Duodenal mucosa (tissue), 2 donors: ENCODE data around the gene KANSL1L.

Source experiments
- H3K27ac ChIP-seq: one replicate; pipeline ENCODE4 v1.7.0; 2013; ENCODE audit warnings: low read depth, low read length
- H3K27me3 ChIP-seq, 2 donors: one replicate each; pipeline ENCODE4 v1.7.0; 2013; ENCODE audit warnings: low read length in 2 of 2, control low read depth in 1 of 2; ENCODE audit not compliant: insufficient read depth in 2 of 2, control insufficient read depth in 1 of 2
- H3K36me3 ChIP-seq, 2 donors: one replicate each; pipeline ENCODE4 v1.7.0; 2013; ENCODE audit warnings: low read length in 2 of 2, control low read depth in 1 of 2; ENCODE audit not compliant: insufficient read depth in 2 of 2, control insufficient read depth in 1 of 2
- H3K4me1 ChIP-seq, 2 donors: one replicate each; pipeline ENCODE4 v1.7.0; 2013; ENCODE audit warnings: low read length in 2 of 2, control low read depth in 1 of 2; ENCODE audit not compliant: insufficient read depth in 2 of 2, control insufficient read depth in 1 of 2
- H3K4me3 ChIP-seq, 2 donors: one replicate each; pipeline ENCODE4 v1.7.0; 2013; ENCODE audit warnings: low read length in 2 of 2, low read depth in 1 of 2
- H3K9ac ChIP-seq, 2 donors: one replicate each; pipeline ENCODE4 v1.7.0; 2013; ENCODE audit warnings: low read length in 2 of 2, low read depth in 1 of 2
- H3K9me3 ChIP-seq, 2 donors: one replicate each; pipeline ENCODE4 v1.7.0; 2013; ENCODE audit warnings: low read length in 2 of 2, control low read depth in 1 of 2; ENCODE audit not compliant: control insufficient read depth in 1 of 2

KANSL1L gene, protein sequence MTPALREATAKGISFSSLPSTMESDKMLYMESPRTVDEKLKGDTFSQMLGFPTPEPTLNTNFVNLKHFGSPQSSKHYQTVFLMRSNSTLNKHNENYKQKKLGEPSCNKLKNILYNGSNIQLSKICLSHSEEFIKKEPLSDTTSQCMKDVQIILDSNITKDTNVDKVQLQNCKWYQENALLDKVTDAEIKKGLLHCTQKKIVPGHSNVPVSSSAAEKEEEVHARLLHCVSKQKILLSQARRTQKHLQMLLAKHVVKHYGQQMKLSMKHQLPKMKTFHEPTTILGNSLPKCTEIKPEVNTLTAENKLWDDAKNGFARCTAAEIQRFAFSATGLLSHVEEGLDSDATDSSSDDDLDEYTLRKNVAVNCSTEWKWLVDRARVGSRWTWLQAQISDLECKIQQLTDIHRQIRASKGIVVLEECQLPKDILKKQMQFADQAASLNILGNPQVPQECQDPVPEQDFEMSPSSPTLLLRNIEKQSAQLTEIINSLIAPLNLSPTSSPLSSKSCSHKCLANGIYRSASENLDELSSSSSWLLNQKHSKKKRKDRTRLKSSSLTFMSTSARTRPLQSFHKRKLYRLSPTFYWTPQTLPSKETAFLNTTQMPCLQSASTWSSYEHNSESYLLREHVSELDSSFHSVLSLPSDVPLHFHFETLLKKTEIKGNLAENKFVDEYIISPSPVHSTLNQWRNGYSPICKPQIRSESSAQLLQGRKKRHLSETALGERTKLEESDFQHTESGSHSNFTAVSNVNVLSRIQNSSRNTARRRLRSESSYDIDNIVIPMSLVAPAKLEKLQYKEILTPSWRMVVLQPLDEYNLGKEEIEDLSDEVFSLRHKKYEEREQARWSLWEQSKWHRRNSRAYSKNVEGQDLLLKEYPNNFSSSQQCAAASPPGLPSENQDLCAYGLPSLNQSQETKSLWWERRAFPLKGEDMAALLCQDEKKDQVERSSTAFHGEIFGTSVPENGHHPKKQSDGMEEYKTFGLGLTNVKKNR

DNA sequence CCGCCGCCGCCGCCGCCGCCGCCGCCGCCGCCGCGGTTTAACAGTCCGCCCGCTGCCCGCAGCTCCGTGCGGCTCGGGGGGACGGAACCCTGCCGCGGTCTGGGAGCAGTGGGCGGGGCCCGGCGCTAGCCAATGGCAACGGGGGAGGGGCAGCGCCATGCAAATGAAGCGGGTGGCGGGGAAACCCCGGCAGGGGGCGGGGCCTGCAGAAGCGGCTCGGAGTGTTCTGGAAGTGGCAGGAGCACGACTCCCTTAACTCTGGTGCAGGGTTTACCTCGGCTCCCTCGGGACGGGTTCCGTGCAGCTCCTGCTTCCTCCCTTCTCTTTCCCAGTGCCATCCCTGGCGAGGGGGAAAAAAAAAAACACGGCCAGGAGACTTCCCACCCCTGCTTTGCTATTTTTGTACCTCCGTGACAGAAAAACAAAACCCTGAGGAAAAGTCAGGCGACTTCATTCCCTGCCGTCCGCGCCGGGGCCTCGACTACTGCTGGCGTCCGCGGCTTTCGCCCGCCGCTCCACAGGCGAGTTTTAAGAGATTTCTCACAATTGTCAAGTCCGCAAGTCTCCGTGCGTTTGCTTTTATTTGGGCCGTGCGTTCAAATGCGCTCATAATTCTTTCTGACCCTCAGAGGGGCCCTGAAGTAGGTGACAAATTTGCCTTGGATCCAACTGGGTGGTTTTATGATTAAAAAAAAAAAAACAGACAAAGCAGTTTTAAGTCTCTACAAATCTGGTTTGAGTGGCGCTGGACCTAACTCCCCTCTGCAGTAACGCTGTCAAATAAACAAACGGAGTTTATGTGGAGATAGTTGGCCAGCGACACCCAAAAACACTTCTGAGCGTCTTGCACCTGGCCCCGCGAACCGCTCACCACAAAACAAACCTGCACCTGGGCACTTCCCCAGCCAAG is at the start of gene KANSL1L:
KANSL1L (minus strand) TSS at position 101 of the 910 bp plus-strand sequence. CDS start 16,827 bp downstream, outside the sequence.
- Histone ChIP-seq H3K27ac (peak within 1 kb of the TSS; percentile 100), H3K27me3 (no peaks in the 10 kb centered on the region)

DNA sequence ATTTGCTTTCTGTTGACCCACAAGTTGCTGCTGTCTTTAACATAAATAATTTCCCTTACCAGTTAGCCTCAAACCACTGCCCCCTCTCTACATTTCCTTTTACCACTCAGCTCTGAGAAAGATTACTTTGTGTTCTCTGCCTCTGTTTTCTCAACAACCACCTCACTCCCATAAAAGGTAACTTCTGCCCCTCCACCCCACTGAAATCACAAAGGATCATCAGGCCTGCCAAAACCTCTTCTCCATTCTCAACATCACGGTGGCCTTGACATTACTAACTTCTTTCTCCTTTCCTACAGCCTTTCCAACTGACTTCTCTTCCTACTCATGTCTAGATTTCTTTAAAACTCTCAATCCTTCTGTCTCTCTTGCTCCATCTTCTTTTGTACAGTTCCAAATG is 43.9 kb upstream of the KANSL1L start:
- Histone ChIP-seq H3K27ac (no peak overlapping the region), H3K9ac (no peak overlapping the region)

More for the DNA sequence above, at the start of gene KANSL1L:
- no peaks in the 10 kb centered on the region for H3K9me3 ChIP-seq
- H3K4me1 ChIP-seq = peaks cover 2 to 22% of the 10 kb centered on the region in 2 donors
- peak within 1 kb of the TSS; percentile 94 to 98 for H3K9ac ChIP-seq
- no peaks in the 10 kb centered on the region for H3K36me3 ChIP-seq
- H3K4me3 ChIP-seq = peak within 1 kb of the TSS; percentile 90 to 92

DNA sequence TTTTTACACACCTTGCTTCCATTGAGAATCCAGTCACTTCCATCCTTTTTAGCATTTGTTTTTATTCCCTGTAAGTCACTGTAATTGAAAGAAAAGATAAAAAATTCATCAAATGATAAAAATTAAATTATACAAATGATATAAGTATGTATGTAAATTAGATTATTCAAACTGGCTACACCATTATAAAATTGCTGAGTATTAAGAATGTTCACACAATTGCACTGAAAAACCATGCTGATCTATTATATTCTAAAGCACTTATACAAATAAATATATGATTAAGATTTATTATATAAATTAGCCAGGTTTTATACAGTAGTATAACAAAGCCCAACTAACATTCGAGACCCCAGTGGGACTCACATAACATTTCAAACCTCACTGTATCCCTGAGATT is 39.0 kb upstream of the KANSL1L start:
- Histone ChIP-seq H3K36me3 (no peaks in the 10 kb centered on the region), H3K4me1 (no peaks in the 10 kb centered on the region), H3K9me3 (no peaks in the 10 kb centered on the region), H3K27me3 (peaks cover 2 to 3% of the 10 kb centered on the region in 2 donors), H3K4me3 (no peak overlapping the region), H3K27ac (no peak overlapping the region), H3K9ac (no peak overlapping the region)

More for the DNA sequence above, 43.9 kb upstream of the KANSL1L start:
- H3K4me1 ChIP-seq = no peaks in the 10 kb centered on the region
- H3K9me3 ChIP-seq = no peaks in the 10 kb centered on the region
- peaks cover 0 to 3% of the 10 kb centered on the region in 2 donors for H3K27me3 ChIP-seq
- H3K4me3 ChIP-seq = no peak overlapping the region
- H3K36me3 ChIP-seq = no peaks in the 10 kb centered on the region

DNA sequence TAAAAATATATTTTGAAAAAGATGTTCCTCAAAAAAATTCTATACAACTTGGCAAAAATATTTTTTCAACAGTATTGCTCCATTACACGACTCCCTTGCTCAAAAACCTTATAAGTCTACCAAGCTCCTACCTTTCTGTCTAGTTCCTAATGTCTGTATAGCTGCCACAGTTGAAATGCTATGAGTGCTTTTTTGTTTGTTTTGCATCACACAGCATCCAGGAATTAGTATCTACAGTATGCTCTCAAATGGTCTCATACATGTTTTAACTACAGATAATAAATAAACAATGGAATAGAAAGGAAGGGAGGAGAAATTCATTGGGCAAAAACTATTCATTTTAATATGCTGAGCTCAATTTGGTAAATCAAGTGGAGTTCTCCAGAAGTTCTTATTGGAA is 36.7 kb upstream of the KANSL1L start:
- Histone ChIP-seq H3K4me3 (no peak overlapping the region), H3K27me3 (peaks cover 2 to 3% of the 10 kb centered on the region in 2 donors), H3K9ac (no peak overlapping the region), H3K9me3 (no peaks in the 10 kb centered on the region), H3K4me1 (no peaks in the 10 kb centered on the region), H3K27ac (no peak overlapping the region), H3K36me3 (no peaks in the 10 kb centered on the region)

DNA sequence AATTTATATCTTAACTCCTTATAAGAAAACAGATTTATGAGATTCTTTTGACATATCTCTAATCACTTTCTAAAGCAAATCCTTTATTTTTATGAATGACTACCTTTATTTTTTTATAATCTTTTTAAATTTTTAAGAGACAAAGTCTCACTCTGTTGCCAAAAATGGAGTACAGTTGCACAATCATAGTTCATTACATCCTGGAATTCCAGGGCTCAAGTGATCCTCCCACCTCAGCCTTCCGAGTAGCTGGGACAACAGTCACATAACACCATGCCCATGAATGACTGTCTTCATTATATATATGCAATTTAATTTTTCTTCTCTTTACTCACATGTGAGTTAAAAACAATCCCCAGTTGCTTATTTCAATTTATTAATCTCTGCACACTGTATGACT is 32.3 kb upstream of the KANSL1L start:
- no peak overlapping the region for H3K27ac ChIP-seq
- no peaks in the 10 kb centered on the region for H3K9me3 ChIP-seq
- no peaks in the 10 kb centered on the region for H3K4me1 ChIP-seq
- no peak overlapping the region for H3K9ac ChIP-seq
- no peaks in the 10 kb centered on the region for H3K36me3 ChIP-seq
- no peak overlapping the region for H3K4me3 ChIP-seq
- H3K27me3 ChIP-seq = peaks cover 2 to 3% of the 10 kb centered on the region in 2 donors

DNA sequence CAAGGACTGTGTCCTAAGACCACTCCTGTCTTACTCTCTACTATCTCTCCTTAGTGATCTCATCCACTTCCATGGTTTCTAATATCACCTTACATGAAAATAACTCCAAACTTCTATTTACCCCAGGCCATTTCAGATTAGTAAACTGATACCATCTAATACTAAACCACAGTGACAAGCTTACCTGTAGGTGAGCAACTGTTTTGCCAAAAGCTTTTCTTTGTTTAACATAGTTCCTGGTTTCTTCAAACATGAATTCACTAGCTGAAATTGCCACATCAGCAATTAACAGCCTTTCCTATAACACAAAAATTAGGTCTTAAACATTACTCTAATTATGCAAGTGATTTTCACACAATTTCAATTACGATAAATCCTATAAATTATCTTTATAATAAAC is 31.9 kb upstream of the KANSL1L start:
- no peak overlapping the region for H3K9ac ChIP-seq
- H3K27ac ChIP-seq = no peak overlapping the region
- no peaks in the 10 kb centered on the region for H3K9me3 ChIP-seq
- no peaks in the 10 kb centered on the region for H3K36me3 ChIP-seq
- no peaks in the 10 kb centered on the region for H3K4me1 ChIP-seq
- H3K4me3 ChIP-seq = no peak overlapping the region
- peaks cover 2 to 3% of the 10 kb centered on the region in 2 donors for H3K27me3 ChIP-seq

DNA sequence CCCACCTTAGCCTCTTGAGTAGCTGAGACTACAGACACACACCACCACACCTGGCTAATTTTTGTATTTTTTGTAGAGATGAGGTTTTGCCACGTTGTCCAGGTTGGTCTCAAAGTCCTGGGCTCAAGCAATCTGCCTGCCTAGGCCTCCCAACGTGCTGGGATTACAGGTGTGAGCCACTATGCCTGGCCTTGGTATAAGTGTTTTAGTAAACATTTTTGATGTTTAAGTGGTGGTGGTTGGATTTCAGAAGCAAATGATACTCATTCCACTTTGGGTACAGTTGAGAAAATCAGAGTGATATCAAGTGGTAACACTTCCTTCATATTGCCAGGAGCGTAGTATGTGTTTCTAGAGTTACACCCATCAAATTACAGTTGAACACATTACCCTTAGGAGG is 28.6 kb upstream of the KANSL1L start:
- no peaks in the 10 kb centered on the region for H3K36me3 ChIP-seq
- no peak overlapping the region for H3K9ac ChIP-seq
- H3K9me3 ChIP-seq = no peaks in the 10 kb centered on the region
- H3K27ac ChIP-seq = no peak overlapping the region
- no peaks in the 10 kb centered on the region for H3K27me3 ChIP-seq
- H3K4me1 ChIP-seq = no peaks in the 10 kb centered on the region
- H3K4me3 ChIP-seq = no peak overlapping the region

DNA sequence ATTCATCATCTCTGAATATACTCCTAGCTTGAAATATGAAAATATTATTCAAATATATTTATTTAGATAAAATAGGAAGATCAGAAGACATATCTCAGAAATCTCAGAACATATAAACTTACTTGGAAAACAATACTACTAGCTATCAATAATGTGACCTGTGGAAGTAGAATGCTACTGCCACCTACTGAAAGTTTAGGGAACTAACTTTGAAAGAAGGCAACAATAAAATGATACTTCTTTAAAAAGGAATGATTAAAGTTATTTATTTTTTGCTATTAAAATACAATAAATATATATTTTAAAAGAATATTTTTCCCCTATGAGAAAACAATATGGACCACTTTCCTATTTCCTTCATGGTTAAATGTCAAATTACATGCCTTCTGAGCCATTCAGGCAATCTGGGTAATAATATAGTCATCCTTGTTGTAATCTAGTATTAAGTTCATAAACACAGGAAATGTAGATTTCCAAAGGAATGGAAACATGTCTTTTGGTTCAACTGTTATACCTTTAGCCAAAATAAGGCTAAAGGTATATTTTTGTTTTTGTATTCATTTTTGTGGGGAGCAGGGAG is 28.1 kb upstream of the KANSL1L start:
- Histone ChIP-seq H3K4me1 (no peaks in the 10 kb centered on the region), H3K36me3 (no peaks in the 10 kb centered on the region), H3K9me3 (no peaks in the 10 kb centered on the region), H3K9ac (no peak overlapping the region), H3K4me3 (no peak overlapping the region), H3K27me3 (no peaks in the 10 kb centered on the region), H3K27ac (no peak overlapping the region)

DNA sequence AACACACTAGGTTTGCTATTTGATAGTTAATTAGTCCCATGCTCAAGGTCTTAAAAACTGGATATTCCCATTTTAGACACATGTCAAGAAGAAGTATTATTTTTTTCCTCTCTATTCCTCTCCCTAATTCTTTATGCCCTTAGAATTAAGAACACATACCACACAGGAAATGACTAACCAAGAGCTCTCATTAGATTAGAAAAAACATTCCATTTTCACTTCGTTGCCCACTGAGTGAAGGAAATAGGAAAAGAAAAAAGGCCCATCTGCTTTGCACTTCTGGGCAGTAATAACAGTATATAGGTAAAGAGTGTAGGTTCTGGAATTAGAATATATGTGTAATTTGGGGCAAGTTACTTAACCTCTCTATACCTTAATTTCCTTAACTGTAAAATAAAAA is 27.1 kb upstream of the KANSL1L start:
- no peaks in the 10 kb centered on the region for H3K4me1 ChIP-seq
- no peaks in the 10 kb centered on the region for H3K27me3 ChIP-seq
- H3K27ac ChIP-seq = no peak overlapping the region
- H3K36me3 ChIP-seq = no peaks in the 10 kb centered on the region
- no peaks in the 10 kb centered on the region for H3K9me3 ChIP-seq
- H3K4me3 ChIP-seq = no peak overlapping the region
- no peak overlapping the region for H3K9ac ChIP-seq
